OCI-LY1 (cell line): ENCODE results near the gene YWHAQ.
"Not testable (repeated sequence)": the region's sequence is repeated elsewhere in the genome, so short reads cannot be mapped to it uniquely, and the experiment has no call there.

Experiments
- H2AFZ ChIP-seq: fragments of 200-600 bp; sonication (generic), shearing (Covaris generic); 2 replicates; pipeline ENCODE4 v1.6.0; 2014; ENCODE audit warnings: antibody characterized with exemption, mild to moderate bottlenecking, low read length
- H3F3A ChIP-seq: fragments of 200-600 bp; sonication (generic), shearing (Covaris generic); 2 replicates; pipeline ENCODE4 v1.6.0; 2014; ENCODE audit warnings: mild to moderate bottlenecking, antibody characterized with exemption, low read length, moderate library complexity; ENCODE audit not compliant: insufficient read depth
- H3K27ac ChIP-seq: fragments of 200-600 bp; sonication (generic); 2 replicates; pipeline ENCODE4 v1.5.1; 2014; ENCODE audit warnings: low read length, mixed run types, mild to moderate bottlenecking, low read depth; ENCODE audit not compliant: poor library complexity, severe bottlenecking
- H3K27me3 ChIP-seq: fragments of 200-600 bp; sonication (generic); 2 replicates; pipeline ENCODE4 v1.6.0; 2014; ENCODE audit warnings: antibody characterized with exemption, mild to moderate bottlenecking, low read length, moderate library complexity; ENCODE audit not compliant: insufficient read depth
- H3K36me3 ChIP-seq: fragments of 200-600 bp; sonication (generic); 2 replicates; pipeline ENCODE4 v1.6.1; 2014; ENCODE audit warnings: mild to moderate bottlenecking, antibody characterized with exemption, low read length, moderate library complexity, mixed read lengths; ENCODE audit not compliant: insufficient read depth
- H3K4me1 ChIP-seq: fragments of 200-600 bp; sonication (generic); 2 replicates; pipeline ENCODE4 v1.5.1; 2014; ENCODE audit warnings: mild to moderate bottlenecking, low read length, moderate library complexity; ENCODE audit not compliant: insufficient read depth, severe bottlenecking
- H3K4me2 ChIP-seq: fragments of 200-600 bp; sonication (generic), shearing (Covaris generic); 2 replicates; pipeline ENCODE4 v1.6.1; 2014; ENCODE audit warnings: low read length
- H3K4me3 ChIP-seq: fragments of 200-600 bp; sonication (generic); 2 replicates; pipeline ENCODE4 v1.5.1; 2014; ENCODE audit warnings: low read length, low read depth, mild to moderate bottlenecking, mixed read lengths; ENCODE audit not compliant: poor library complexity, severe bottlenecking
- H3K79me2 ChIP-seq: fragments of 200-600 bp; shearing (Covaris generic); 2 replicates; pipeline ENCODE4 v1.6.1; 2016; ENCODE audit warnings: mixed run types, low read length, mixed read lengths; ENCODE audit not compliant: insufficient read depth
- H3K9ac ChIP-seq: fragments of 200-600 bp; sonication (generic), shearing (Covaris generic); 2 replicates; pipeline ENCODE4 v1.6.1; 2014; ENCODE audit warnings: mild to moderate bottlenecking, low read length, mixed read lengths
- H3K9me2 ChIP-seq: fragments of 200-600 bp; sonication (generic), shearing (Covaris generic); 2 replicates; pipeline ENCODE4 v1.6.1; 2014; ENCODE audit warnings: low read depth, mild to moderate bottlenecking, low read length, mixed read lengths
- H3K9me3 ChIP-seq: fragments of 200-600 bp; shearing (Covaris generic); 2 replicates; pipeline ENCODE4 v1.6.1; 2014; ENCODE audit warnings: low read length, mixed read lengths
- H4K20me1 ChIP-seq: fragments of 200-600 bp; sonication (generic), shearing (Covaris generic); 2 replicates; pipeline ENCODE4 v1.6.0; 2016; ENCODE audit warnings: mild to moderate bottlenecking, low read length; ENCODE audit not compliant: insufficient read depth
- EZH2 ChIP-seq: fragments of 200-600 bp; sonication (generic), shearing (Covaris generic); IDR thresholded peaks from 2 replicates; pipeline ENCODE4 v1.8.0; 2017; ENCODE audit warnings: borderline replicate concordance, mixed run types, mild to moderate bottlenecking, antibody characterized with exemption, low read length, moderate library complexity, mixed read lengths
- TF ChIP-seq, protein P1 (sequence below): fragments of 200-600 bp; sonication (generic), shearing (Covaris generic); IDR thresholded peaks from 2 replicates; pipeline ENCODE4 v1.5.1; 2017; ENCODE audit warnings: mild to moderate bottlenecking, antibody characterized with exemption, low read length, moderate library complexity, mixed read lengths

Gene YWHAQ

DNA sequence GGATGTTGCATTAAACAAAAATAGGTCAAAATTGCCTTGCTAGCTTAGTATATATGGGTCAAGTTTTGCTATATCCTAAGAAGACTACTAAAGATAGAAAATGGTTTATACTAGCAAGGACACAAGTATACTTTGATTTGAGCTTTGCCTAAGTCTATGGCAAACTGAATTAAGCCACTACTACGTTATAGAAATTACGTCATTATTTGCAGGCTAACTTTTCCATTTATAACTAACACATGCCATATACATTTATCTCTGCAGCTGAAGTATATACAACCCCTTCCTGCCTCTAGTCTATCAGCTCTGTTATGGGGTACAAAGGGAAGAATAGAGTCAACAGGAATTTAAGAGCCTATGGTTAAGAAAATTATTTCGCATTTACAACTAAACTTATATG, 16.2 kb downstream of the YWHAQ start:
- Histone ChIP-seq H3K9ac (no peak overlapping the region), H3K4me2 (no peak overlapping the region), H3K27me3 (no peaks in the 10 kb centered on the region), H3K9me3 (no peaks in the 10 kb centered on the region), H3K36me3 (peaks cover 66% of the 10 kb centered on the region), H3K4me3 (no peak overlapping the region), H3K9me2 (no peaks in the 10 kb centered on the region), H4K20me1 (no peaks in the 10 kb centered on the region), H2AFZ (no peak overlapping the region), H3K79me2 (peaks cover 97% of the 10 kb centered on the region), H3K27ac (no peak overlapping the region), H3F3A (no peaks in the 10 kb centered on the region), H3K4me1 (peaks cover 22% of the 10 kb centered on the region)
- no peak for TF ChIP-seq EZH2

DNA sequence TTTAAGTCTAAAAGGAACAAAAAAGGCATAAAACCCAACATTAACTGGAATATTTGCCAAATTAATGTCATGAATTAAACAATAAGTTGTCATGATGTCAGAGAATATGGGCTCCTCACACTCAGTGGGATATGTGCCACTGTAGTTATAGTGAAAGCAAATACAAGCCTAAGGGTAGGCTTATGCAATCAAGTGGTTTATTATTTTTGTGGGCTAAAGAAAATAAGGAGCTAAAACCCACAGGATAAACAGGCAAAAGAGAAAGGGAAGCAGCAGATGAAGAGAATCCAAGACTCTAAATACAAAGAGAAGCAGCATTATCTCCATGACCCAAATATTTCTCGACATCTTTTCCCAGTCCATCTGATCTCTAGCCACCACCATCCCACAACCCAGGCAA, 17.5 kb downstream of the YWHAQ start:
- H3K36me3 ChIP-seq = peaks cover 55% of the 10 kb centered on the region
- H3K4me1 ChIP-seq = peaks cover 24% of the 10 kb centered on the region
- H4K20me1 ChIP-seq = 0 out of 2 replicates have a peak, but pooled peaks cover 2% of the 10 kb centered on the region

DNA sequence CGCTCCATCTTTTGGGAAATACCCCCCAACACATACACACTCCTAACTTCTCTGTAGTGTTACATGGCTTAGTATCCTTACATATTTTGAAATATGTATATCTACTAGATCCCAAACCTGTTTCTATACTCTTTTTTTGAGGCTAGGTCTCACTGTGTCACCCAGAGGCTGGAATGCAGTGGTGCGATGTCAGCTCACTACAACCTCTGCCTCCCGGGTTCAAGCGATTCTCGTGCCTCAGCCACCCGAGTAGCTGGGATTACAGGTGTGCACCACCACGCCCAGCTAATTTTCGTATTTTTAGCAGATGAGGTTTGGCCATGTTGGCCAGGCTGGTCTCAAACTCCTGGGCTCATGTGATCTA, 19.3 kb downstream of the YWHAQ start:
- H3K9me3 ChIP-seq, H2AFZ ChIP-seq, H4K20me1 ChIP-seq, H3K9me2 ChIP-seq, H3F3A ChIP-seq, H3K9ac ChIP-seq, H3K27ac ChIP-seq, H3K27me3 ChIP-seq, H3K4me3 ChIP-seq, H3K4me2 ChIP-seq: not testable (repeated sequence)
- H3K4me1 ChIP-seq = peaks cover 34% of the 10 kb centered on the region
- H3K79me2 ChIP-seq = peaks cover 92% of the 10 kb centered on the region
- peaks cover 45% of the 10 kb centered on the region for H3K36me3 ChIP-seq

More for the DNA sequence above, 17.5 kb downstream of the YWHAQ start:
- H3K27me3 ChIP-seq = no peaks in the 10 kb centered on the region
- H3K79me2 ChIP-seq = peaks cover 97% of the 10 kb centered on the region
- no peaks in the 10 kb centered on the region for H3K9me2 ChIP-seq
- no peaks in the 10 kb centered on the region for H3F3A ChIP-seq
- no peak overlapping the region for H2AFZ ChIP-seq
- H3K4me3 ChIP-seq = no peak overlapping the region
- no peaks in the 10 kb centered on the region for H3K9me3 ChIP-seq
- TF ChIP-seq, protein P1, sequence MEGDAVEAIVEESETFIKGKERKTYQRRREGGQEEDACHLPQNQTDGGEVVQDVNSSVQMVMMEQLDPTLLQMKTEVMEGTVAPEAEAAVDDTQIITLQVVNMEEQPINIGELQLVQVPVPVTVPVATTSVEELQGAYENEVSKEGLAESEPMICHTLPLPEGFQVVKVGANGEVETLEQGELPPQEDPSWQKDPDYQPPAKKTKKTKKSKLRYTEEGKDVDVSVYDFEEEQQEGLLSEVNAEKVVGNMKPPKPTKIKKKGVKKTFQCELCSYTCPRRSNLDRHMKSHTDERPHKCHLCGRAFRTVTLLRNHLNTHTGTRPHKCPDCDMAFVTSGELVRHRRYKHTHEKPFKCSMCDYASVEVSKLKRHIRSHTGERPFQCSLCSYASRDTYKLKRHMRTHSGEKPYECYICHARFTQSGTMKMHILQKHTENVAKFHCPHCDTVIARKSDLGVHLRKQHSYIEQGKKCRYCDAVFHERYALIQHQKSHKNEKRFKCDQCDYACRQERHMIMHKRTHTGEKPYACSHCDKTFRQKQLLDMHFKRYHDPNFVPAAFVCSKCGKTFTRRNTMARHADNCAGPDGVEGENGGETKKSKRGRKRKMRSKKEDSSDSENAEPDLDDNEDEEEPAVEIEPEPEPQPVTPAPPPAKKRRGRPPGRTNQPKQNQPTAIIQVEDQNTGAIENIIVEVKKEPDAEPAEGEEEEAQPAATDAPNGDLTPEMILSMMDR = no peak
- TF ChIP-seq EZH2 = no peak
- no peak overlapping the region for H3K9ac ChIP-seq
- no peak overlapping the region for H3K4me2 ChIP-seq
- no peak overlapping the region for H3K27ac ChIP-seq

DNA sequence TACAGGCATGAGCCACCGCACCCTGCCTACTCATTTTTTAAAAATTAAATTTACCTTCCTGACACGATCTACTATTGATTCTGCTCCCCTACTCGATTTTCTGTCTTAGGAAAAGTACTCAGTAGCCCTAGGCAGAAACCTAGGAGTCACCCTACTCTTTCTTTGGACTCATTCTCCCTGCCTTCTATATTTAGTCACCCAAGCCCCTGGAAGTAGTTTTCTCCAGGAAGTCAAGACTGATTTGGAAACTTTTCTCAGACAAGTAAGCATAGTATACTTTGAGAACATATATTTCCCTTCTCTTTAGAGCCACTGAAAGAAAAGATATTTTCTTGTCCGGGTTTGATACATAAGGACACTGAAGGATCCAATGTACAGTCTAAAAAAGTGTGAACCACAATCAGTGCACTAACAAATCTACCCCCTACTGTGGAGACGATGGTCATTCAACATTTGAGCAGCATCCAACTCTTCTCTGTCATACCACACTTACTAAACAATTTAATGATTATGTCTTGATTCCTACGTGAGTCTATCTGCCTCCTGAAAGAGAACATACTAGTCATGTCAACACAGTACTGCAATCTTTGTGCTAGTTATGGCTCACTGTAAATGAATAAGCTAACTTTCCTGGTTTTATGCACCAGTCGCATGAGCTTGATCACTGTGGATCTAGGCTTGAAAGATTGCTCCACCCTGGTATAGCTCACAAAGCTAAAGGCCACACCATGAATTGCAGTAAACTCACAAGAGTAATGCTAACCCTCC, 19.8 kb downstream of the YWHAQ start:
- peaks cover 43% of the 10 kb centered on the region for H3K36me3 ChIP-seq
- no peak overlapping the region for H2AFZ ChIP-seq
- H3K4me2 ChIP-seq = no peak overlapping the region
- TF ChIP-seq, protein P1 = no peak
- TF ChIP-seq EZH2 = no peak
- H4K20me1 ChIP-seq = 0 out of 2 replicates have a peak, but pooled peaks cover 2% of the 10 kb centered on the region
- no peak overlapping the region for H3K9ac ChIP-seq
- H3K9me2 ChIP-seq = no peaks in the 10 kb centered on the region
- no peak overlapping the region for H3K27ac ChIP-seq
- H3K27me3 ChIP-seq = no peaks in the 10 kb centered on the region
- H3K79me2 ChIP-seq = peaks cover 92% of the 10 kb centered on the region
- no peaks in the 10 kb centered on the region for H3K9me3 ChIP-seq
- no peak overlapping the region for H3K4me3 ChIP-seq
- peaks cover 34% of the 10 kb centered on the region for H3K4me1 ChIP-seq
- H3F3A ChIP-seq = no peaks in the 10 kb centered on the region

DNA sequence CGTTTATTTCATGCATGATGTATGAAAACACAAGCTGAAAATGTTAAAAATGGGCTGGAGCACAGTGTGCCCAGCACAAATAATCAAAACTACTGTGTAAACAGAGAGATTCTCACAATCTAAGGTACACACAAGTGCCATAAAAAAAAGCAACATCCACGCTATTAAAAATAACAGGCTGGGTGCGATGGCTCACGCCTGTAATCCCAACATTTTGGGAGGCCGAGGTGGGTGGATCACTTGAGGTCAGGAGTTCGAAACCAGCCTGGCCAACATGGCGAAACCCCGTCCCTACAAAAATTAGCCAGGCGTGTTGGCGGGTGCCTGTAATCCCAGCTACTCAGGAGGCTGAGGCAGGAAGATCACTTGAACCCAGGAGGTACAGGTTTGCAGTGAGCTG, 22.3 kb downstream of the YWHAQ start:
- H3K9me2 ChIP-seq, H2AFZ ChIP-seq, H3K9ac ChIP-seq, H4K20me1 ChIP-seq, H3K9me3 ChIP-seq, H3F3A ChIP-seq, H3K27me3 ChIP-seq: not testable (repeated sequence)
- peak overlapping the region; percentile 39 for H3K4me3 ChIP-seq
- H3K36me3 ChIP-seq = peaks cover 38% of the 10 kb centered on the region
- peak overlapping the region; percentile 67 for H3K4me2 ChIP-seq
- H3K27ac ChIP-seq = peak overlapping the region; percentile 61
- H3K4me1 ChIP-seq = peaks cover 34% of the 10 kb centered on the region
- peaks cover 86% of the 10 kb centered on the region for H3K79me2 ChIP-seq
